DMS79 (cell line): Measurements from ENCODE around the gene COL2A1.

Experiments used
- DNase-seq: peaks from one replicate; lab custom pipeline; 2025; lab: John Stamatoyannopoulos, UW

Gene COL2A1

DNA sequence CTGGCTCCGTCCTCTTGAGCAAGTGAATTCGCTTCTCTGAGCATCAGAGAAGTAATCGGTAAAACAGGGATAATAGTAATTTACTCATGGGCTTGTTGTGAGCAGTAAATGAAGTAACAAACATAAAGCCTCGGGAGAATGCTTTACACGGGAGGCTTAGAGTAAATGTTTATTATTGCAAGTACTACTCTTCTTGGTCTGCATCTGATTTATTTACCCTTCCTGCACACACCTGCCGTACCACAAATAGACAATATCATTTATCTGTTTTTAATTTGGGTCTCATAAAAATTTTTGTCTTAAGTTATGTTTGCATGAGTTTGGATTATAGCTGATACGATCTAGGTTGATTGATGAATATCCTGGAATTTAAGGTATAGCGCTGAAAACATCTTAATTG is 7.8 kb upstream of the COL2A1 start:
- no peak for DNase-seq

DNA sequence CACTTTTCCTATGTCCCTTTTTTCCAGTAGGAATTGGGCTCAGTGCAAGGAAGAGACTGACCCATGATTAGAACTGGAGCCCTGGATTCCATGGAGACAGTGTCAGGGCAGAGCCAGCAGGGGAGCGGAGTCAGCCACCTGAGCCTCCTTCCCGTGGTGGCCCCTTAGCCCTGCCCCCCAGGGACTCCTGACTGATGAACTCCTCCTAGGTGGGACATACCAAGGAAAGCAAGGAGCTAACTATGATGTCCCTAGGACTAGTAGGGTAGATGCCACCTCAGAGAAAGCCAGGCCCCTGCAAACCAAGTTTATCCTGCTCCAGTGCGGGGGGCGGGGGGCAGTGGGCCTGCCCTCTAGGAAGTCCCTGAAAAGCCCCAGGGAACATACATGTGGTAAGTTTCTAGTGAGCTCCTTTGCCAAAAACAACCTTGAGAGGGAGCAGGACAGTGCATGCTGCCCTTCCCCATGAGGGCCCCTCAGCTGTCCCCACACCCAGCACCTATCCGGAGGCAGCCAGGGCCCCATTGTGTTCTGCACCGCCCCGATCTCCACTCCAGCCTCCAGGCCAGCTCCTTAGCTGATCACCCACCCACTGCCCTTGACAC is 6.2 kb upstream of the COL2A1 start:
- DNase-seq, result no peak

DNA sequence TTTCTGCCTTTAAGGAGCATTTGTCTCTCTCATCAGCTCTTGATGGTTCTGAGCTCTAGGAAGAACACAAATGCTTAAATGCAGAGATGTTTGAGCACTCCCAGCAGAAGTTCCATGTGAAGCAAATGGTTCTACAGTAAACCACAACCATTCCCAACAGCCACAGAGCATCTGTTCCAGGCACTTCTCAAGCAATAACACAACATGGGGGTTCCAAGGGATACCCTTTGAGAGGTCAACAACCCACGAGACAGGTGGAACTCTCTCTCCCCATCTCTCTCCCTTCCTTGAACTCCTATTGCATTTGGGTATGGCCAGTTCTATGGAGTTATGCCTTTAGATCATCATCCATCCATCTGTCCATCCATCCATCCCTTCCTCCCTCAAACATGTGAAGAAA is 5.2 kb upstream of the COL2A1 start:
- DNase-seq, result no peak

DNA sequence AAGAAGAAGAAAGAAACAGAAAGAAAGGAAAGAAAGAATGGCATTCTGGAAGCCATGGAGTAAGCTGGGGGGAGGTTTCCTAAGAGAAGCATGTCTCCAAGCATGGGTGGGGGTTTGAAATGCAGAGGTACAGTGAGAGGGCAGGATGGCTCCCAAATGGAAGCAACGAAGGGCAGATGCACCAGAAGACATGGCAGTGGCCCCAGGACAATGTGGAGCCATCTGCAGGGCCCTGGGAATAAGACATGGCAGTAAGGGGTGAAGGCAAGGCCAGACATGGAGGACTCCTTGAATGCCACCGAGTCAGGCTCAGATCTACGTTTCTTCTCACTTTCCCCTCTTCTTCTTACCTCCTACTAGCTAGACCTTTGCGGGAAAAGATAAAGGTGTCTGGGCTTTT is 4.7 kb upstream of the COL2A1 start:
- no peak for DNase-seq

DNA sequence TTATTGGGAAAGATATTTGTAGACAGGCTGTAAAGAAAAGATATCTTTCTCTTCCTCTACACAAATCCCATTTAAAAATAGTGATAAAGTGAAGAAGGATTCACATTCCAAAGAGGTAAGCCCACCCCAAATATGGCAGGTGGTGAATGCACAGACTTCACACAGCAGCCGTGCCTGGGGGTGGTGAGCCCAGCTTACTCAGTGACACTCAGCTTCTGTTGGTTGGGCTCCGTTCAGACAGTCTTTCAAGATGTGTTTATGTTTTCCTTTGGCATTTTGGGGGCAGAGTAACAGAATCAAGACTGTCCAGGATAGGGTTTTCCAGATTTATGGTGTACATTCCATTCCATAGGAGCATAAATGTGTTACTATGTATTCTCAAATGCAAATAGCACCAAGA is 4.1 kb upstream of the COL2A1 start:
- no peak for DNase-seq

DNA sequence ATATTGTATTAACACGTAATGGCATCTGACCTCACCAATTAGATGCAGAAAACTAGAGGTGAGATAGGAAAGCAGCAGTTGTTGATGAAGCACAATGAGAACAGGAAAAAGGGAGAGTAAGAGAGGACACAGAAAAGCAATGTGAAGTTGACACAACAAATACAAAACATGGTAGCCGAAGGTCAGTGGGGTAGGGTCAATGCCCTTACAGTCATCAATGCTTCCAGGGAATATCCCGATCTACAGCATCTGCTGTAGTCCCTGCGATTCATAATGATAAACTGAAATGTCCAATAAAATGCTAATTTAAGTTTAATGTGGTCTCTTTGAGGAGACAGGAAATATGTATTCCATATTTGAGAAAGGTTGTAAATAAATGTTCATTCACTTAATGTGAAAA is 2.9 kb upstream of the COL2A1 start:
- DNase-seq, result no peak

DNA sequence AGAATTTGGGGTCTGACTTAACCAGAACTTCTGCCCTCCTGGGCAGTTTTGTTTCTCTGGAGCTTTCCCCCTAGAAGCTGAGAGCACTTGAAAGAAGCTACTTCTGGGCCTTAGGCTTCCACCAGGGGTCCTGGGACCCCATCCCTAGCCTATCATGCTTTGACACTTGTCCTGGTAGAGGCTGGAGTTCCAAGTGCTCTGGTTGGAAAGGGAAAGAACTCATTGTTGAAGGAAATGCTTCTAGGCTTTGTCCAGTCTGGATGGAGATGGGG is 1.4 kb upstream of the COL2A1 start:
- no peak for DNase-seq

DNA sequence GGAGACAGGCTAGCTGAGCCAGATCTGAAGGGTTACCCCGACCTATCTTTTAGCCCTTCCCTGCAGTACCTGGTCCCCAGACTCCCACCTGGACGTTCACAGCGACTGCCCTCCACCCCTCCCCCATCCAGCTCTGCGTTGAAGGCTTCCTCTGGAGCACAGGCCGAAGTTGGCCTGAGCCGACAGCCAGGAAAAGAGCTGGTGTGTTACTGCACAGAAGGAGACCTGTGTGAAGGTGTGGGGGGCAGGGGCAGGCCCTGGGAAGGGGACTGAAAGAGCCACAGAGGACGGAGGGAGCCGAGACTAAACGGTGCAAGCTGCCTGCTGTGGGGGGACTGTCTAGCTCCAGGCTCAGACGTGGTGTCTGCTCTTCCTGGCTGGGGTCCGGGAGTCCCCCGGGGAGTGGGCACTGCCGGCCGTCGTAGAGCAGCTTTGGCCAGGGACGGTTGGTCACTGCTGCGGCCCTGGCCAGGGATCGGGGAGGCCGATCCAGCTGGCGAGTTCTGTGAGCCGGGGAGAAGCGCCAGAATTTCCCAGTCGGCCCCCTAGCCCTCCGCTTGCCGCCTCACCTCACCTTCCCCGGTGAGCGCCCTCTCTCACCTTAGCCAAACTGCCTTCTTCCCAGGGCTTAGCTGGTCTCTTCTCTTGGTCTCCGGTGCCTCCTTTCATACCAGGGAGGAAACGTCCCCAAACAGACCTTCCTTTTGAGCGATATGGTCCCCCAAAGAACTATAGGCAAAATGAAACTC is 899 bp upstream of the COL2A1 start:
- DNase-seq, result no peak

DNA sequence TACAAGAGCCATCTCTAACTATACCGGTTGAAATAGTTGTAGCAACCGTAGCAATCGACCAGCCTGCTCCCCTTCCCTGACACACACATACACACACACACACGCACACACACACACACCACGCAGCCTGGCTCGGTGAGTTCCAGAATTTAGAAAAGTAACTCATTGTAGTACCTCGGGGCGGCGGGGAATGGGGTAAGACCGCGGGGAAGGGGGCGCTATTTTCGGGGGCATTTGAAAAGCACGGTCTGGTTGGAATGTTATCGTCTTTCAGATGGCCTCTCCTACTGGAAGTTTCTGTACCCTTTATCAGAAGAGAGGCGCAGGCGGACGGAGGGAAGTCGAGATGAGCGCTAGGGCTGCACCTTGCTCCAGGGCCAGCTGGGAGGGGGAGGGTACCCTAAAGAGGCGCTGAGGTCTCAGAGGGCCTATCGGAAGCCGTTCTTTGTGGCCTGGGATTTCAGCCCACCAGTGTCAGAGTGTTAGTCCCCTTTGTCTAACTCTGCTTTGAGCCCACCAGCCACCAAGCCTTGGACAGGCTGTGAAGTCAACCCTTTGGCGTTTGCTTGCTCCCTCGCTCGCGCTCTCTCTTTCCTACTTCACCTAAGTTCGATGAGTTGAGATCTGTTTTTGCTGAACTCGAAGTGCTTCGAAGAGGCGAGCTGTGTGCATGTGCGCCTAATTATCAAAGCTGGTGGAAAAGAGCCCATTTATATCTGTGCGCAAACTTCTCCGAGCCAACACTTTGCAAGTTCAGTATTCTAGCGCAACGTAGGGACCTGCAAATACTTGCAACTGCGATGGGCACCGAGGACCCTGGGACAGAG is 837 bp downstream of the COL2A1 start:
- peak; percentile 1 for DNase-seq

DNA sequence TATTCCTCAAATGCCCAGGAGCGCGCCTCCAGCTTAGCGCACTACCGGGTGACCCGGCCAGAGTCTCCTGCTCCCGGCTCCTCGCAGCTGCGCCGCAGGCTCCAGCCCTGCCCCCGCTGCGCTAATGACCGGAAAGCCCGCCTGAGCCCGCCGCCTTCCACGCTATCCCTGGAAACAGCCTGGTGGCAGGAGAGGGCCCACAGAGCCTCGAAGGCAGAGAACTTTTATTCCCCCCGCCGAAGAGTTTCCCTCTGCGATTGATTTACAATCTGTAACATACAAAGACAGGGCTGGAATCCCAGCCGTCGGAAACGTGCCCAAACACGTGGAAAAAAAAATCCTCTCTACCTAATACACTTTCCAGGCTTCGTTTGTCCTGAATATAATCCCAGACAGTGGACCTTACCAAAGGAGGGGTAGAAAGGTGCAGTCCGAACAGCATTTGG is 1.5 kb downstream of the COL2A1 start:
- DNase-seq, result no peak

DNA sequence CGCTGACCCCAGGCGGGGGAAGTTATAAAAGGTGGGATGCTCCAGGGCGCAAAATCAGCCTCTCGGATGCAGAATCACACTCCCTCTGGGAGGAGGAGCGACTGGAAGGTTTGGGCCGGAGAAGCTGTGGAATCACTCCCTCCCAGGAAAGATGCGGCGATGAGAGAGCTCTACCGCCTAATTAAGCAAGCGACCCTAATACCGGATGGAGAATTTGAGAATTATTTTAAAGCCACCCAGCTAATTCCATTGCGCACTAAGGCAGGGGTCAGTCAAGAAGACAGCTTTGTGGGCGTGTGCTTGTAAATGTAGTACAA is 1.9 kb downstream of the COL2A1 start:
- DNase-seq, result peak; percentile 17

DNA sequence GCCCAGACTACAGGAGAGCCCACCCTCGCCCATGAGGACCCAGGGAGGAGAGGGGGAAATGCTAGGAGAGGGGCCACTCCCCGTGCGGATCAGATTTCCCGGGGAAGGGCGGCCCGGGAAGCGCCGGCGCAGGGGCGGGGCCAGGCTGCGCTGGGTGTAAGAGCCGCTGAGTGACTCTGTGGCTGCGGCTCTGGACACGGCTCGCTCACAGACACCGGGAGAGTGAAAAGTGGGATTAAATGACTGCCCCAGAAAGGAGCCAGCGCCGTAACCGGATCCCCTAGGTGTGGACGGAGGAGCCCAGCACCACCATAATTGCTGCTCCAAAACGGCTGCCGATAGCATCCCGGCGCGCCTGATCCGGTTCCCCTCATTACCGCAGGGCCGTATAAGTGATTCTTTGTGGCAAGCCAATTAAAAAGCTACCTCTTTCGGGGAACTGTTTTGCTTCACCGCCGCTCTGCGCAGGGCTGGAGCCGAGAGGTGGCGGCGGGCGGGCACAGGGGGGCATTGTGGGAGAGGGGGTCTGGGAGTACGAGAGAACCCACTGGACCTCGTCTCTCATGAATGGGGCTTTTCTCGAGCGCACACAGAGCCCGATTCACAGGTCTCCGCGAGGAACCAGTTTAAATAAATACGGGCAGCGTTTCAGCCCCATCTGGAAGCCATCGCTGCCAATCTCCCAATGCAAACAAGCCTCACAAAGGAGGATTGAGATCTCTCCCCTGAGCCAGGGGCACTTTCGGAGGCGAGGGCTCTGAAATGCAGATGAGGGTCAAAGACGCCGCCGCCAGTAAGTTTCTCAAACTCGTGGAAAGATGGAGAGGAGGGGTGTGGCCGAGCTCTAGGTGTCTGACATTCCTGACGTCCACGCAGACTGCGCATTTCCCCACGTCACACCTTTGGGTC is 2.5 kb downstream of the COL2A1 start:
- peak; percentile 36 for DNase-seq

DNA sequence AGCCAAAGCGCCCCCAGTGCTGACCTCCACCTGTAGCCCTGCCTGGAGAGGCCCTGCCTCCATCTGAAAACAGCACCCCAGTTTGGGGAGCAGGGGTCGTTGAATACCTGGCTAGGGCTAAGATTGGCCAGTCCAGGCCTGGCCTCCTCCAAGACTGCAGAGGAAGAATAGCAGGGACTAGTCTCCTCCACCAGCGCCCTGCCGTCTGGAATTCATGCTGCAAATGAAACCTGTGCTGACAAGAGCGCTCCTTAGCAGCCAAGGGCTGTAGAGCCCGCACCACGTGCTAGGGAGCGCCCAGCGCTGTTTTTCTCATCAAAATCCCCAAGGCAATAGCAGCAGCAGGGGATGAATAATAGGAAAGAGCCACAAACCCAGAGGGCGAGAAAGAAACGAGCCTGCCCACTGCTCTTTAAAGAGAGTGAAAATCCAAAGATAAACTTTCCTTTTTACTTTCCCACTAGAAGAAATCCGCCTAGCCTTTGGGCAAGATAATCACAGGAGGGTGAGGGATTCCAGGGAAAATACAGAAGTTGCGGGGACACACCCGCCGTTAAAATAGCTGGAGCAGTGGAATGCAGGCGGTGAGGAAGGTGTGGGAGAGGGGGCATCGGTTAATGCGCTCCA is 3.3 kb downstream of the COL2A1 start:
- DNase-seq, result peak; percentile 32

DNA sequence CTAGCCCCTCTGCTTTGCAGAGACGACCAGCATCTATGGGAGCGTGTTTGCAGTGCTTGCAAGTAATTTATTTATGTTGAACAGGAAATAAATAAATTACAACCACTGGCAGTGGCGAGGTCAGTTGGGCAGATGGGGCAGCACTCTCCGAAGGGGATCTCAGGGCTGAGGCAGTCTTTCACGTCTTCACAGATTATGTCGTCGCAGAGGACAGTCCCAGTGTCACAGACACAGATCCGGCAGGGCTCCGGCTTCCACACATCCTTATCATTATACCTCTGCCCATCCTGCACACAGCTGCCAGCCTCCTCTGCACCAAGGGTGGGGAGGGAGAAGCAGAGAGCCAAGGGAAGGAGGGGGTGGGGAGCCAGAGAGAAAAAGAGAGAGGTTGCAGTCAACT is 4.5 kb downstream of the COL2A1 start:
- DNase-seq, result no peak

DNA sequence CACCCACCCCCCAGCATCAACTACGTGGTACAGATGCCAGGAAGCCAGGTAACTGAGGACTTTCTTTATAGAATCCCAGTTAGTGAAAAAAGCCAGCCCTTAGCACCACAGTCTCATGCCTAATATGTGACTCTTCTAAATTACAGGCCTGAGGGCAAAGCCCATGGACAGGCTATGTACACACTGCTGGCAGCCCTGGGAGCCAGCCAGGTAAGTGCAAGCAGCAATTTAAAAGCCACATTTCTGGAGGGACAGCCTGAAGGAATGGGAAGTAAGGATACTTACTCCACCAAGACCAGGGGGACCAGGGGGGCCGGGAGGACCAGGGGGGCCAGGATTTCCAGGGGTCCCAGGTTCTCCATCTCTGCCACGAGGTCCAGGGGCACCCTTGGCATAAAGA is 7.0 kb downstream of the COL2A1 start:
- DNase-seq, result no peak

DNA sequence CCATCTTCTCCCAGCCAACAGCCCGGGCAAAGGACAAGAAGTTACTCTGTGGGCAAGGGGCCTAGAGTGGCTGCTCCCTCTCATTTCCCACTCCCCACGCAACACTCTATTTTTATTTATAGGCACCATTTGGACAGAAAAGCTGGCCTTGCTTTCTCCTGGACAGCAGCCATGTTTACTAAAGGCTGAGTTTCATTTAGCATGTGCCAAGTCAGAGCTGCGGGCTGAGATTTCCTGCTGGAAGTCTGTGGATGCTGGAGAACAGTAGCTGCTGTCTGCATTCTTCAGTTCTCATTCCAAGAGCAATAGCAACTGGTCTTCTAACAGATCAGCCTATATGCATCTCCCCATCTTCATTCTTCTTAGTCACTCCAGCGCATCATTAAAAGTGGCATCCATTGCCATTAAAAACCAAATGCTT is 8.3 kb downstream of the COL2A1 start:
- DNase-seq, result no peak

DNA sequence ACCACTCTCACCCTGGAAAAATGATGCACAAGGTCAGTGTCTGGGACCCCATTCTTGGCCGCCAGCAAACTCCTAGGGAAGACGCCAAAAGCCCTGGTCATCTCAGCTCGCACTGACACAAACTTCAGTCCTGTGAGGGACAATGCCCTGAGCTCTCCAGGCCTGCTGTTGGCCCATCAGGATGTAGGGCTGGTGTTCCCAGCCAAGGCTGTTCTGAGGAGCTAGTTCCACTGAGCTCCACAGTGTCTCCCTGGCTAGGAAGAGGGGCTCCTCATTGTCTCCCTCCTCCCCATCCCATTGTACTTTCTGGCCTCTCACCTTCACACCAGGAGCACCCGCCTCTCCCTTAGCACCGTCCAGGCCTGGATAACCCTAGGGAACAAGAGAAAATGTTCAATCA is 10.8 kb downstream of the COL2A1 start:
- no peak for DNase-seq

DNA sequence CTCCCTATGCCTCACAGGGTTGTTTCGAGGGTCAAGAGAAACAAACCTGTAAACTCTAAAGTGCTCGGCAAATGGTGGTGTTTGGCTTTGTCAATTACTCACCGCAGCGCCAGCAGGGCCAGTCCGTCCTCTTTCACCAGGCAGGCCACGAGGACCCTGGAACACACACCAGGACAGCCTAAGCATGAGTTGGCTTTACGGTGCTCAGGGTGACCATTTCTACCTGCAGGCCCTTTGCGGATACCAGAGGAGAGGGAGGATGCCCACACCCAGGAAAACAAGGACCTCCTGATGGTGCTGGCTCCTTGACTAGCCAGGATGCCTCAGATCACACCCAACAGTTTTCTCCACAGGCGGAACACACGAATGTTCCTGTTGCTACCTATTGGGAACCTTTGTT is 11.5 kb downstream of the COL2A1 start:
- DNase-seq, result no peak

DNA sequence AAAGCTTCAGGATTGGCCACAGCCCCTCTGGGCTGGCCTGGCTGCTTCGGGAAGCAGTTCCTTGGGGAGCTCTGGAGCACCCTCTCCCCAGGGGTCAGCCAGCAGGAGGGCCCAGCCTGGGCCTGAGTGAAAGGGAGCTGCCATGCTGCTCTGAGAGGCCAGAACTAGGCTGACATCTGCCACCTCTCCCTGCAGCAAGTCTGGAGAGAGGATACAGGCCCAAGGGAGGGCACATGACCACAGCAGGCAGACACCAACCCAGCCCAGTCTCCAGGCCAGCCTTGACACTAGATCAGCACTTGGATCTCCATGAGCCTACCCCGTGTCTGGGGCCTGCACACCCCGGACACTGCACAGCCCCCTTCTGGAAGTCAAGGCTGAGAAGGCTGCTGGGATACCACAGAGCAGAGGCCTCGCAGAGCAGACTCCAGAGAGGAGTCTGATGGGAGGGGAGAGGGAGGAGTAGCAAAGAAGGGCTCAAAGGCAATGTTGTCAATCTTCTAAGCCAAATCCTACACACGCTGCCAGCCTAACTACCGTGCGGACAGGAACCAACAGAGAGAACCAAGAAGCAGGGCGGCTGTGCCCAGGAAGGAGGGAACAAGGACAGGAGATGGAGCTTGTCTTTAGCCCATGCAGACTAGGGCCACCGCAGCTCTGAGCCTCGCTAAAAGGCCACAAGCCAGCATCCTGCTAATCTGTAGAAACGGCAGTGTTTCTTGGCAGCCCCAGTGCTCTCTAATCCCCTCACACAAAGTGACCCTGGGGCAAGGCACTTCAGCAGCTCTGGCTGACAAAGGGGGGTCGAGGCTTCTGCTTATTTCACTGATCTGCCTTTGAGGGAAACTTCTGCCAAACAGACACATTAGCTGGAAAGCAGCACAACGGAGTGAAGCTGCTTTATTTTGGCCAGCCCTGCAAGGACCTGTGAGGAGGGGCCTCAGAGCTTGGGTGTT is 12.9 kb downstream of the COL2A1 start:
- DNase-seq, result no peak

DNA sequence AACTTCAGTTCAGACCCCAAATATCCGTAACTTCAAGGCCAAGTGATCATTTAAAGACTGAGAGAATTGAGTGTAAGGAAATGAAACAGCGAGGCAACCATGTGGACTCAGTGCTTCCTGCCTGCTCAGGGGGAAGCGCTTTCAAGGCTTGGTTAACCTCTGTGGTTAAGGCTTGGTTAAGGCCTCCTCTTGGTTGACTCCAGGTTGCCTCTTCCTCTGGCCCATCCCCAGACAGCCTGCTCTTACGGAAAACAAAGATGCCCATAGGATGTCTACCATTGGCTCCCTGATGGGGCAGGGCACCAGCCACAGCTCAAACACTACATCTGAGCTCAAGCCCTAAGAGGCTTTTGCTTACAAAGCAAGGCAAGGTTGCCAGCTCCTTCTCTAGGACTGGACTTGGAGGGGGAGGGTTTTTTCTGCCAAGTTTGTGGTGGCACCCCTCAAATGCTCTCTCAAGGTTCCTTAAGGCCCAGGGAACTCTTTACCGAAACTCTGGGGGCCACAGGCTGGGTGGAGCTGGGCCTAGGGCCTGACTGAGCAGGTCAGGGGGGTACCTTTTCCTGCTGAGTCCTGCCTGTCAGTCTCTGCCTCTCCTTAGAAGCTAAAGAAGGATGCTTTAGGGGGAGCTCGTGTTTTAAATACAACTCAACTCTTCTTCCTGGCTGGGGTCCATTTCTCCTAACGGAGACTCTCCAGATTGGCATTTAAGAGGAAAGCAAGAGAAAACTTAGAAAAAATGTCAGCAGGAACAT is 13.7 kb downstream of the COL2A1 start:
- DNase-seq, result no peak
